ENCODE results near the gene SMIM22. TPM values are rescaled to one million over a fixed set of nuclear protein-coding genes. Genes with fewer than 3 reads are reported as not detected.

Gene SMIM22
- total RNA-seq, 2 donors from 2014 or later, result not detected

DNA sequence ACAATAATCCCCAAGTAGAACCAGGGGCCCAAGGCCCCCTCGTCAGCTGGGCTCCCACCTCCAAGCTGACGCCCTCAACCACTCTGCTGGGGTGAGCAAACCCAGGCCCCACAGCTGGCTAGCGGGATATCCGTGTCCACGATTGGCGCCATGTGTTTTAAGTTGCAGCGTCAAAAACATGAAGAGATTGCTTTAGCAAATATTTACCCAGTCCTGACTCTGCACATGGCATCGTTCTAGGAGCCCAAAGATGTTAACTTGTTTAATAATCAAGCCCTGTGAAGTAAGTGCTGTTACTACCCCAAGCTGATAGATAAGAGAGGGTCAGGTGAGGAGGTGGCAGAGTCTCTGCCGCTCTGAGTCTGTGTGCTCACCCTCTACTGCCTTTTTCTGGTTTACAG is 6.7 kb upstream of the SMIM22 start:
- no peak overlapping the region for H3K27ac ChIP-seq
- H3K9me3 ChIP-seq, result no peaks in the 10 kb centered on the region
- no peaks in the 10 kb centered on the region for H3K4me1 ChIP-seq
- TF ChIP-seq, protein P1, sequence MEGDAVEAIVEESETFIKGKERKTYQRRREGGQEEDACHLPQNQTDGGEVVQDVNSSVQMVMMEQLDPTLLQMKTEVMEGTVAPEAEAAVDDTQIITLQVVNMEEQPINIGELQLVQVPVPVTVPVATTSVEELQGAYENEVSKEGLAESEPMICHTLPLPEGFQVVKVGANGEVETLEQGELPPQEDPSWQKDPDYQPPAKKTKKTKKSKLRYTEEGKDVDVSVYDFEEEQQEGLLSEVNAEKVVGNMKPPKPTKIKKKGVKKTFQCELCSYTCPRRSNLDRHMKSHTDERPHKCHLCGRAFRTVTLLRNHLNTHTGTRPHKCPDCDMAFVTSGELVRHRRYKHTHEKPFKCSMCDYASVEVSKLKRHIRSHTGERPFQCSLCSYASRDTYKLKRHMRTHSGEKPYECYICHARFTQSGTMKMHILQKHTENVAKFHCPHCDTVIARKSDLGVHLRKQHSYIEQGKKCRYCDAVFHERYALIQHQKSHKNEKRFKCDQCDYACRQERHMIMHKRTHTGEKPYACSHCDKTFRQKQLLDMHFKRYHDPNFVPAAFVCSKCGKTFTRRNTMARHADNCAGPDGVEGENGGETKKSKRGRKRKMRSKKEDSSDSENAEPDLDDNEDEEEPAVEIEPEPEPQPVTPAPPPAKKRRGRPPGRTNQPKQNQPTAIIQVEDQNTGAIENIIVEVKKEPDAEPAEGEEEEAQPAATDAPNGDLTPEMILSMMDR (IDR thresholded peaks at IDR 0.05), result no peak
- no peak for DNase-seq (ENCODE audit: low spot score)
- H3K36me3 ChIP-seq, result no peaks in the 10 kb centered on the region
- H3K4me3 ChIP-seq, result no peak overlapping the region
- H3K27me3 ChIP-seq, result no peaks in the 10 kb centered on the region

DNA sequence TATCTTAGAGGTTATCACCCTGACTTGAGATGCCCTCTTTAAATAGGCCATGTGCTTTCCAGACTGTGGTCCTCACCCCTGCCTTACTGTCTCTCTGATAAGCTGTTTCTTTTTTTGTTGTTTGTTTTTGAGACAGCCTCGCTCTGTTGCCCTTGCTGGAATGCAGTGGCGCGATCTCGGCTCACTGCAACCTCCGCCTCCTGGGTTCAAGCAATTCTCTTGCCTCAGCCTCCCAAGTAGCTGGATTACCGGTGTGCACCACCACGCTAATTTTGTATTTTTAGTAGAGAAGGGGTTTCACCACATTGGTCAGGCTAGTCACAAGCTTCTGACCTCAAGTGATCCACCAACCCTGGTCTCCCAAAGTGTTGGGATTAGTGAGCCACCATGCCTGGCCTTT is 6.3 kb upstream of the SMIM22 start:
- Histone ChIP-seq H3K4me3 (no peak overlapping the region), H3K4me1 (no peaks in the 10 kb centered on the region), H3K36me3 (no peaks in the 10 kb centered on the region), H3K27ac (no peak overlapping the region), H3K9me3 (no peaks in the 10 kb centered on the region), H3K27me3 (no peaks in the 10 kb centered on the region)
- DNase-seq (ENCODE audit: low spot score), result no peak
- TF ChIP-seq, protein P1 (IDR thresholded peaks at IDR 0.05), result no peak

DNA sequence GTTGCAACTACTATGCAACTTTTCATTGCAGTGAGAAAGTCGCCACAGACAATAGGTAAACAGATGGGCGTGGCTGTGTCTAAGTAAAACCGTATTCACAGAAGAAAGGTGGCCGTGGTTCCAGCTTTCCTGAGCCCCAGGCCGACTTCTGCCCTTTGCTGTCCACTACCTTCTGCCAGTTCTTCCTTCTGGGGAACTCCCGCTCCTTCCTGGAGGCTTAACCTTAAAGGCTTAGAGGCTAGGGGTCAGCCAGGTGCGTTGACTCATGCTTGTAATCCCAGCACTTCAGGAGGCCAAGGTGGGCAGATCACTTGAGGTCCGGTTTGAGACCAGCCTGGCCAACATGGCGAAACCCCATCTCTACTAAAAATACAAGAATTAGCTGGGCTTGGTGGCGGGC is 4.9 kb upstream of the SMIM22 start:
- no peaks in the 10 kb centered on the region for H3K9me3 ChIP-seq
- no peaks in the 10 kb centered on the region for H3K27me3 ChIP-seq
- no peak overlapping the region for H3K27ac ChIP-seq
- no peaks in the 10 kb centered on the region for H3K36me3 ChIP-seq
- DNase-seq (ENCODE audit: low spot score), result no peak
- TF ChIP-seq, protein P1 (IDR thresholded peaks at IDR 0.05), result no peak
- H3K4me1 ChIP-seq, result no peaks in the 10 kb centered on the region
- H3K4me3 ChIP-seq, result no peak overlapping the region

DNA sequence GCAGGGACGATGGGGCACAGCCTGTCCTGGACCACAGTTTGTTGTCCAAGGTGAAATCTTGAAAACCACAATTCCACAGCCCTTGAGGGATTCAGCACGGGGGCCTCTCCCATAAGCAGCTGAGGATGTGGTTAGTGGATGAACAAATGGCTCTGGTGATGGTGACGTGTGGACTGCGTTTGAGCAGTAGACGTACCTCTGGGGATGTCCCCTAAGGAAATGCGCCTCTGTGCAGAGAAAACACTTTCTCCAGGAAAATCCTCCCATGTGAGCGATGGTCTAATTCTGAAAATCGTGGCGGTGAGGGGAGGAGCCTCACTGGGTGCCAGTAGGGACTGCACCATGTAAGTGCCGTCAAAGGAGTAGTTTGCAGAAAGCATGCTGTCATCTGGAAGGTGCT is 4.3 kb upstream of the SMIM22 start:
- Histone ChIP-seq H3K9me3 (no peaks in the 10 kb centered on the region), H3K4me3 (no peak overlapping the region), H3K36me3 (no peaks in the 10 kb centered on the region), H3K27ac (no peak overlapping the region), H3K27me3 (no peaks in the 10 kb centered on the region), H3K4me1 (no peaks in the 10 kb centered on the region)
- TF ChIP-seq, protein P1 (IDR thresholded peaks at IDR 0.05), result no peak
- DNase-seq (ENCODE audit: low spot score), result no peak

DNA sequence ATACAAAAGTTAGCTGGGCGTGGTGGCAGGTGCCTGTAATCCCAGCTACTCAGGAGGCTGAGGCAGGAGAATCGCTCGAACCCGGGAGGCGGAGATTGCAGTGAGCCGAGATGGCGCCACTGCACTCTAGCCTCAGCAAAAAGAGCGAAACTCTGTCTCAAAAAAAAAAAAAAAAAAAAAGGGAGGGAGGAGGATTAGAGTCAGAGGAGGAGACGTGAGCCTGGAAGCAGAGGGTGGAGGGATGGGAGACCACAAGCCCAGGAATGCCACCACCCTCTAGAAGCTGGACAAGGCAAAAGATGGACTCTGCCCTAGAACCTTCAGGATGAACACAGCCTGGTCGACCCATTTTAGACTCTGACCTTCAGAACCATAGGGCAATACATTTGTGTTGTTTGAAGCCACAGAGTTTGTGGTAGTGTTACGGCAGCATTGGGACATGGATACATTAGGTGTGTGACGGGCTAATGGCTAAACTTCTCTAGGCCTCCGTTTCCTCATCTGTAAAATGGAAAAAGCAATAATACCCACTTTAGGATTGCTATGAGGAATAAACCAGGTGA is 2.1 kb upstream of the SMIM22 start:
- no peak for DNase-seq (ENCODE audit: low spot score)
- Histone ChIP-seq H3K27ac (no peak overlapping the region), H3K4me1 (no peaks in the 10 kb centered on the region), H3K4me3 (no peak overlapping the region), H3K9me3 (no peaks in the 10 kb centered on the region), H3K27me3 (no peaks in the 10 kb centered on the region), H3K36me3 (peaks cover 8% of the 10 kb centered on the region)
- TF ChIP-seq, protein P1 (IDR thresholded peaks at IDR 0.05), result no peak

Data from right atrium auricular region (tissue), 2 donors.